GM12874 (cell line): ENCODE data around the gene KIRREL3.

Experiments used
- TF ChIP-seq, protein P1 (sequence below): IDR thresholded peaks from 2 replicates; pipeline ENCODE4 v1.5.1; 2011; ENCODE audit warnings: low read depth, mild to moderate bottlenecking, control low read depth, low read length, moderate library complexity; ENCODE audit not compliant: insufficient read depth

KIRREL3 gene

DNA sequence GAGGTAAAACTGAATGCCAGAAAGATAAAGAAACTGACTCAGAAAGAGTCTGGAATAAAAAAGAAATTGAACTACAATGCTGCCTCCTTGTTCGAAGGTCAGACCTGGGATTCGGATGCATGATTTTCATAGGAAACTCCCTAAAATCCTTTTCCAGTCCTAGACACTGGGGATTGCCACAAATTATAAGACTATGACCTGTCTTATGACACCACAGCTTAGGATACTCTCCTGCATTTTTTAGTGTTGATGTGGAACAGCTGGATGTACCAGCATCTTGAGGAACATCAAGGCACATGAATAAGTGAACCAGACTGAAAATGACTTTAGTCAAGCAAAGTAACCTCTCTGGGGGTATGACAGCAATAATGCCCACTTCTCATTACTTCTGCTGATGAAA is 9.0 kb downstream of the KIRREL3 start:
- TF ChIP-seq, protein P1, sequence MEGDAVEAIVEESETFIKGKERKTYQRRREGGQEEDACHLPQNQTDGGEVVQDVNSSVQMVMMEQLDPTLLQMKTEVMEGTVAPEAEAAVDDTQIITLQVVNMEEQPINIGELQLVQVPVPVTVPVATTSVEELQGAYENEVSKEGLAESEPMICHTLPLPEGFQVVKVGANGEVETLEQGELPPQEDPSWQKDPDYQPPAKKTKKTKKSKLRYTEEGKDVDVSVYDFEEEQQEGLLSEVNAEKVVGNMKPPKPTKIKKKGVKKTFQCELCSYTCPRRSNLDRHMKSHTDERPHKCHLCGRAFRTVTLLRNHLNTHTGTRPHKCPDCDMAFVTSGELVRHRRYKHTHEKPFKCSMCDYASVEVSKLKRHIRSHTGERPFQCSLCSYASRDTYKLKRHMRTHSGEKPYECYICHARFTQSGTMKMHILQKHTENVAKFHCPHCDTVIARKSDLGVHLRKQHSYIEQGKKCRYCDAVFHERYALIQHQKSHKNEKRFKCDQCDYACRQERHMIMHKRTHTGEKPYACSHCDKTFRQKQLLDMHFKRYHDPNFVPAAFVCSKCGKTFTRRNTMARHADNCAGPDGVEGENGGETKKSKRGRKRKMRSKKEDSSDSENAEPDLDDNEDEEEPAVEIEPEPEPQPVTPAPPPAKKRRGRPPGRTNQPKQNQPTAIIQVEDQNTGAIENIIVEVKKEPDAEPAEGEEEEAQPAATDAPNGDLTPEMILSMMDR, result no peak

DNA sequence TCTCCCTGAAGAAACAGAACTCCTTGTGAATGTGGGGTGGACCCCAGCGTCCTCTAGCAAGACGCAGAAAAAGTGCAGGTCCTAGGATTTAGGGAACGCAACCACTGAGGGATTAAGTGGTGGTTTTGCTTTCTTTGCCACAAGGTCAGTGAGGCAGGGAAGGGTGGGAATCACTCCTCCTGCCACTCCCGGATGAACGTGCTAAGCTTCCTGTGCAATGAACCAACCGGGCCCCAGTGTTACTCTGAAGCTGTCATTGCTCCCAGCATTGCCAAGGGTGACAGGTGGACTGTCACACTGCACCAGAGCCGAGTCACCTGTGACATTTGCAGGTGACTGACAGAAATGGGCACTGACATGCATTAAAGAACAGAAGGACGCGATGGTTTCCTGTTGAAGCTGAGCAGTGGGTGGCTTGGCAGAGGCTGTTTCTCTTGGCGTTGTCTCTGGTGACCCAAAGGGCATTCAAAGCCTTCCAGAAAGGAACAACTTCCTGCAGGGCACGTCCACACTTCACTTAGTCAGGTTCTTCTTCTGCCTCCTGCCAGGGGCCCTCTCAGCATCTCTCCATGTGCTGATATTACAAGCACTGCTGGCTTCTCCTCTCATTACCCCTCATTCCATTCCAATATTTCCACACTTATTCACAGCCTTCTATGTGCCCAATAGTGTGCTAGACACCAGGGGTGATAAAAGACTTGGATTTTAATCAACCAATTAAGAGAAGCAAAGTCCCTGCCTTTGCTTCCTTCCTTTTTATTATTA is 9.7 kb downstream of the KIRREL3 start:
- TF ChIP-seq, protein P1, result no peak

DNA sequence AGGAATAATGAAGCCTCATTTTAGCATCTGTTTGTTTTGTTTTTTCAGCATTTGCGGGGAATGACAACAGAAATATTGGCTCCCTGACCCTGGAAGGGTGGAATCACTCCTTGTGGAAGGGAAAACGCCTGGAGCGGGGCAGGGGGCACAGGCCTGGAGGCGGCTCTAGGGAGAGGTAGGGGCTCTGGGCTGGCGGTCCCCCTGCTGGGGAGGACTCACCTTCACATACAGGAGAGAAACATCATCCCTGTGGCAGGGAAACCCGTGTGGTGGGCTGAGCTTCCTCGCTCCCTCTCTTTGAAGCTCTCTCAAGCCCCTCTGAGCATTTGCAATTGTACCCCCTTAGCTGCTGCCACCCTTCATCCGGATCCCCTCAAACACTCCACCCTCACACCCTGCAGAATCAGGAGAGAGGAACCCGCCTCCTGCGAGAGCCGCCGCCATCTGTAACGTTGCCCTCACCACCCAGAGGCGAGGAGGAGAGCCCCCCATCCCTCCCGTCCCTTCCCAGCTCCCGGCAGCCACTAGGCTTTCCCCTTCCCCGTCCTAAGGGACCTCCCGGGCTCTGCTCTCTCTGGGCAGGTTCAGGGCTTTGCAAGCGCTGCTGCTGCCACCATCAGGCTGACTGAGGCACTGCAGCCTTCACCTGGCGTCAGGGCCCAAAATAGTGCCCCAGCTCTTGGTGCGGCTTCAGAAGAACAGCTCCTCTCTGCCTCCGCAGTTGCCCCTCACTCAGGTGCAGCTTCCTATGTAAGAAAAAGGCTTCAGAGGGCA is 10.4 kb downstream of the KIRREL3 start:
- TF ChIP-seq, protein P1, result peak; percentile 98

DNA sequence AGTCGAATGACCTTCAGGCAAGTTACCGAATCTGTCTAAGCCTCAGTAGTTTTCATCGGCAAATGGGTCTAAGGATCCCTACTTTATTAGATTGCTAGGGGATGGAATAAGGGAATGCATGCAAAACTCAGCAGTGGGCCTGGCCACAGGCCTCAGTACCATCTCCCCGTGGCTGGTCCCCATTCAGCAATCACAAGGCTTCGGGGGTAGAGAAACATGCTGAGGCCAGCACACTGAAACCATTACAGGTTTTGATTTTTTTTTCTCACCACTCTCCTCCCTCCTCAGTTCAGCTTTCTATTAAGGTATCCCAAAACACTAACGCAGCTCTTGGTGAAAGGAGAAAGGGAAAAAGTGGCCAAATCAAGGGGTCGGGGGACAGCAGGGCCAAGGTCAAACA is 11.9 kb downstream of the KIRREL3 start:
- TF ChIP-seq, protein P1, result no peak

DNA sequence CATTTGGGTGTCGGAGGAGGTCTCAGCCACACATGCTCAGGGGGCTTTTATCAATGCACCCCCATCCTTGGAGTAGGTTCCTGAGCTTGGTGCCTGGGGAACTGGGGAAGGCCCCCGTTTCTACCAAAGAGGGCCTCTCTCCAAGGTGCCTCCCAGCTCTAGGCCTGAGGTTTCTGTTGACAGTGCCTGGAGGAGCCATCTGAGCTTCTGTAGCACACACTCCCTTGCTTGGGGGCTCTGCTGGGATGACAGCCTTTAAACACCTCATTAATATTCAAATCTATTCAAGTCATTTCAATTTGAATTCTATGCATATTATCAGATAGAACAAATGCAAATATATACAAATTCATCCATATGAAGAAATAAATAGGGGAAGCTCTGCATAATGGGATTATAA is 18.9 kb downstream of the KIRREL3 start:
- TF ChIP-seq, protein P1, result no peak

DNA sequence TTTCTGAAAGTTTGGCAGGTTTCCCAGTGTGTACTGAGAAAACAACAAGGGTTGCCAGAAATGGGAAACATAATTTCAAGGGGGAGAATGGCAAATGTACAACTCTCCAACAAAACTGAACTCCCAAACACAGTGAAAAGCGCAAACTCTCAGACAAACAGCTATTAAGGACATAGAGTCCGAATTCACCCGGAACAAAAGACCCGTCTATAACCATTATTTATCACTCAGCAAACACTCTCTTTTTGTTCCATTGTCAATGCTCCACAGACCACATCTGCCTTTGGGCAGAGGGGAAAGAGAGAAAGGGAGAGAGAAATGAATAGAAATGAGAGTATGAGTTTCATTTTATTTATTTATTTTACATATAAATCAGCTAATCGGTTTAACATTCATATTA is 21.7 kb downstream of the KIRREL3 start:
- TF ChIP-seq, protein P1, result no peak

DNA sequence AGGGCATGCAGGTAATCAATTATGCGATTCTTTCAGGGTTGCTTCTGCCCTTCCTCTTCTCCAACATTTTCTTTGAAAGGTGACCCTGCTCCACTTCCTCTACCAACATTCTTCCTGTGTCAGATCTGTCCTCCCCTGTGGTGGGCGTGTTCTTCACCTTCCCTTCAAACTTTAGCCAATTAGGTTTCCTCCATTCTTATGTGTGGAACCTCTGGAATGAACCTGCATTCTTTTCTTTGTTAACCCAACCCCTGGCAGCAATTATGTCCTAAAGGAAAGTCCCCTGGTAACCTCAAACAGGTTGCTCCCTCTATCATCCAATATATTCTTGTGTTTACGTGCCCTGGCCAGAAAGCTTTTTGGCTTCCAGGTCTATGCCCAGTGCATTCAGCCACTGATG is 22.4 kb downstream of the KIRREL3 start:
- TF ChIP-seq, protein P1, result no peak
